K562 treated with DMSO at 1 percent for 4 hours (cell line): Measurements from ENCODE around the gene EXOSC6. TPM values are rescaled to one million over a fixed set of nuclear protein-coding genes. Genes with fewer than 3 reads are reported as not detected.

Source experiments
- total RNA-seq: library from RNA; unstranded; fragments of 300-600 nt; gene quantifications from 2 replicates; pipeline ENCODE4 v1.2.3, GENCODE V29; 2022; ENCODE audit not compliant: insufficient read depth

EXOSC6 gene
- total RNA-seq = 15.4 and 16.8 TPM in 2 replicates

DNA sequence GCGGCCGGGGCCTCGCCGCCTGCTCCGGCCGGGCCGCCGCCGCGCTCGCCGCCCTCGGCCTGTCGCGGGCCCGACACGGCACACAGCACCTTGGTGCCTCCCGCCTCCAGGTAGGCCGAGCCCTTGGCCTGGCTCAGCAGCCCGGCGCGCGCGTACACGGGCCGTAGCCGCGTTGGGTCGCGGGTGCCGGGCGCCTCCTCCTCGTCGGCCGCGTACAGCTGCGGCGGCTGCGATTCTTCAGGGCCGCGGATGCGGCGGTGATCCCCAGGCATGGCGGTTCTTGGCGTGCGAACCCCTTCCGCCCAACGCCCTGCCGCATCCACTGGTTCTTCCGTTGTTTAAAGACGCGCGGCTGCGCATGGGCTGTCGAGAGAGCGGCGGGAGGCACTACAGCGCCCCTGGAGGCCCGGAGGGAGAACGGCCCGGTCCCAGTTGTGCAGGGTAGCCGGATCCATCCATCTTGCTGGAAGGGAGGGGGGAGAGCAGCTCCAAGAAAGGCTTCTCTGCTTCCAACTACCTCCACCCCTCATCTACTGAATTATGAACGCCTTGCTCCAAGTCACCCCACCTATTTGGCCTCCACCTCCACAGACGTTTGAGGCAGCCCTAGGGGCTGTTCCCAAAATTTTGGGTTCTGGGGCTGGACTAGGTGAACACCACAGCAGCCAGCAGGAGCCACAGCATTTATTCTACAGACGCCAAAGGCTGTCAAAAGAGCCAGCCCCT lies at the start of gene EXOSC6:
EXOSC6 (minus strand) TSS at position 312 of the 726 bp plus-strand sequence; CDS start at position 272, 40 bp downstream.

DNA sequence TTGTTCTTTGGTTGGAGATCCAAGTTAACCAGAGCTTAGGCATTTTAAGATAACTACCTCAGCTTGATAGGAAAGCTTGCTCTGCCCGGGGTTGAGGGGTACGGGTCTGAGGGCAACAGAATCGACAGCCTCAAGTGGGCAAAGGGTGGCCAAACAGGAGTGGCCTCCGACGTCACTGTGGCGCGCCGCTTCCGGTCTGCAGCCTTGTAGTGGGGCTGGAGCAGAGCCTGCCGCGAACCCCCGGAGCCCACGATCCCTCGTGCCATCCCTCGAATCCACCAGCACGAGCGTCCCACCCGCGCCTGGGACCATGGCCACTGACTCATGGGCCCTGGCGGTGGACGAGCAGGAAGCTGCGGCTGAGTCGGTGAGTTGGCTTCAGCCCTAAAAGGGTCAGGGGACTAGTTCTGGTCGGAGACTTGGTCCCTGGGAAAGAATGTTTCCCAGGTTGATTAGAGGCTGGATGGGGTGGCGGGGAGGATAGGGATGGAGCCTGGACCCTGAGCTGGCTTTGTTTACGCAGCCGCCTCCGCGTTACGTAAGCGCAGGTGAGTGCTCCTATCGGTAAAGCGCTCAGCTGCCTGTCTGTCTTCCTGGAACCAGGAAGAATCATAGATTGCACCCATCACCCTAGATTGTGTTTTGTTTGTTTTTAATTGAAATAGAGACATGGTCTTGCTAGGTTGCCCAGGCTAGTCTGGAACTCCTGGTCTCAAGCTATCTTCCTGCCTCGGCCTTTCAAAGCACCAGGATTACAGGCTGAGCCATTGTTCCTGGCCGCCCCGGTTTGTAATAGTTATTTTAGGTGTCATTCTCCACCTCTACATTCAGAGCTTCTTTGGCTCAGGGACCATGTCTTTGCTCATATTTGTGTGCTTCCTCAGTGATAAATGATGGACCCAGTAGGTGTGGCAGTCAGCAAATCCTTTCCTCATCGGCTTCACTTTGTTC lies 47.5 kb upstream of the EXOSC6 start, which contains the start of gene DDX19B:
DDX19B (plus strand) TSS at position 199 of the 951 bp plus-strand sequence; CDS start at position 311, 112 bp downstream.

DNA sequence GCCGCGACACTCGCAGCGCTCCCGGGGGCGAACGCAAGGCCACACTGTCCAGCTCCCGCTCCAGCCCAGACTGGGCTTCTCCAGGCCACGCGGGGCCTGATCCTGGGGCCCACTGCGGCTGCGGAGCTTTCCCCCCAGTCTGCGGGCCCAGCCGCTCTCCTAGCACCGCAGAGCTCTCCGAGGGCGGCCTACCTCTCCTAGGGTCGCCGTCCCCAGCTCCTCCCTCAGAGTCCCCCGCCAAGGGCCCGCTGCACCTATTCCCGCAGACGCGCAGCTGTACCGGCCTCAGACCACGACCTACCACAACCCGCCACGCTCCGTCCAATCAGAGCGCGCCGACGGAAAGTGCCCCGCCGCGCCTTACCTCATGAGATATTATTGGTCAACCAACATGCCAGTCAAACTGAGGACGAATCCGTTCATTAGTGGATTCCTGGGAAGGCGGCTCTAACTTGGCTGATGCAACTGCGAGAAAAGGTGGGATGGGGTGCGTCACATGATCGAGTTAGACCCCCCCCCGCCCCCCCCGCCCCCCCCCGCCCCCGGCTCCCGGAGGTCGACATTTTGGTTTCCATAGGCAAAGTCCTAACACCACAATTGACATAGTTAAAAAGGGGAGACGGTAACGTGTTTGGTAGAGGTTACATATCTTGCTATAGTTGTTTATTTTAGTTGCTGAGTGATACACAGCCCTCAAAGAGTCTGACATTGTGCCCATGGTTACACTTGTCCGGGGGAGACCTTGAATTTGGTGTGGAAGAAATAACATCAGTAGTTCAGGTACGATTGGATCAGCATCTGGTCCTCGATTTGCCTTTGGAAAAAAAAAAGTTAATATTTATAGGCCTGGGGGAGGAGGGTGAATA lies 37.7 kb upstream of the EXOSC6 start, which contains the start of gene AARS1:
AARS1 (minus strand) TSS at position 278 of the 866 bp plus-strand sequence. CDS start 6,743 bp downstream, outside the sequence.

Other genes starting within 250 kb of the EXOSC6 start
- gene PDPR, start 137.6 kb downstream of the EXOSC6 start, total RNA-seq = 15.7 and 22.4 TPM in 2 replicates
- 0.57 TPM in 1 of 2 replicates, not detected in the other for gene CLEC18C, start 78.2 kb downstream of the EXOSC6 start, total RNA-seq
- gene AARS1, start 37.6 kb upstream of the EXOSC6 start, total RNA-seq = 355 TPM in 2 replicates
- gene DDX19B, start 47.2 kb upstream of the EXOSC6 start, total RNA-seq = 15.6 and 33.2 TPM in 2 replicates
- 22.3 and 28.6 TPM in 2 replicates for gene DDX19A, start 95.0 kb upstream of the EXOSC6 start, total RNA-seq
- gene ST3GAL2, start 187.2 kb upstream of the EXOSC6 start, total RNA-seq = 59.7 and 73.3 TPM in 2 replicates
- 8.0 and 11.8 TPM in 2 replicates for gene FCSK, start 202.7 kb upstream of the EXOSC6 start, total RNA-seq